GM12872 (cell line): ENCODE data around the gene MTFP1.

Experiments
- TF ChIP-seq, protein P1 (sequence below): IDR thresholded peaks from 3 replicates; pipeline ENCODE4 v1.5.1; 2011; ENCODE audit warnings: low read depth, mild to moderate bottlenecking, low read length, moderate library complexity; ENCODE audit not compliant: insufficient read depth

Gene MTFP1

GRCh38 chr22:30432096-30432495, 6.5 kb downstream of the MTFP1 start:
- TF ChIP-seq, protein P1, sequence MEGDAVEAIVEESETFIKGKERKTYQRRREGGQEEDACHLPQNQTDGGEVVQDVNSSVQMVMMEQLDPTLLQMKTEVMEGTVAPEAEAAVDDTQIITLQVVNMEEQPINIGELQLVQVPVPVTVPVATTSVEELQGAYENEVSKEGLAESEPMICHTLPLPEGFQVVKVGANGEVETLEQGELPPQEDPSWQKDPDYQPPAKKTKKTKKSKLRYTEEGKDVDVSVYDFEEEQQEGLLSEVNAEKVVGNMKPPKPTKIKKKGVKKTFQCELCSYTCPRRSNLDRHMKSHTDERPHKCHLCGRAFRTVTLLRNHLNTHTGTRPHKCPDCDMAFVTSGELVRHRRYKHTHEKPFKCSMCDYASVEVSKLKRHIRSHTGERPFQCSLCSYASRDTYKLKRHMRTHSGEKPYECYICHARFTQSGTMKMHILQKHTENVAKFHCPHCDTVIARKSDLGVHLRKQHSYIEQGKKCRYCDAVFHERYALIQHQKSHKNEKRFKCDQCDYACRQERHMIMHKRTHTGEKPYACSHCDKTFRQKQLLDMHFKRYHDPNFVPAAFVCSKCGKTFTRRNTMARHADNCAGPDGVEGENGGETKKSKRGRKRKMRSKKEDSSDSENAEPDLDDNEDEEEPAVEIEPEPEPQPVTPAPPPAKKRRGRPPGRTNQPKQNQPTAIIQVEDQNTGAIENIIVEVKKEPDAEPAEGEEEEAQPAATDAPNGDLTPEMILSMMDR: no peak

- TF ChIP-seq, protein P1: no peak
Measured at GRCh38 chr22:30432520-30432919, 7.0 kb downstream of the MTFP1 start.

DNA sequence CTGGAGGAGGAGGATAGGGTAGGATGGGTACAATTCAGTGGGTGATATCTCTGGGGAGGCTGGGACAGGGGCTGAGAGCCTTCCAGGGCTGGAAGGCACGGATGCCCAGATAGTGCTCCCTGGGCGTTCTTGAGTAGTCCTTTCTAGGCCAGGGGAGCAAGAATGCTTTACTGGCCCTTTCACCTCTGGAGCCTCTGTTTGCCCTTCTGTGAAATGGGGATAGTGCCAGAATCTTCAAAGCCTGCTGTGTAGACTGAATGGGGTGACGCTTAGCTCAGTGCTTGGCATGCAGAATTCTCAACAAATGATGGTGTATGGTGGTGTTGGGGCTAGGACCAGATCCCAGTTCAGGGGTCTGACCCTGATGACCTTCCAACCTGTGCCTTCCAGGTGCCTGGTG, 7.7 kb downstream of the MTFP1 start:
- TF ChIP-seq, protein P1: no peak

GRCh38 chr22:30433773-30434172, 8.2 kb downstream of the MTFP1 start:
- TF ChIP-seq, protein P1: no peak

GRCh38 chr22:30434843-30435242, 9.3 kb downstream of the MTFP1 start:
- TF ChIP-seq, protein P1: no peak

DNA sequence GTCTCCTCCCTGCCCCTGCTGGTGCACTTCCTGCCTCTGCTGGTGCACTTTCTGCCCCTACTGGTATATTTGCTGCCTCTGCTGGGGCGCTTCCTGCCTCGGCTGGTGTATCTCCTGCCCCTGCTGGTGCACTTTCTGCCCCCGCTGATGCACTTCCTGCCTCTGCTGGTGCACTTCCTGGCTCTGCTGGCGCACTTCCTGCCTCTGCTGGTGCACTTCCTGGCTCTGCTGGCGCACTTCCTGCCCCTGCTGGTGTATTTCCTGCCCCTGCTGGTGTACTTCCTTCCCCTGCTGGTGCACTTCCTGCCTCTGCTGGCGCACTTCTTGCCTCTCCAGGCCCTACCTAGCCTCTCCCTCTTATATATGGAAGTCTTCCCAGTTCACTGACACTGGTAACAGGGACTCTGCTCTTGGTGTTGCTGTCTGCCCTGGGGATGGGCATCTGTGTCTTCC, 10.1 kb downstream of the MTFP1 start:
- TF ChIP-seq, protein P1: peak; percentile 39; the same call in 1 of the 3 replicates

DNA sequence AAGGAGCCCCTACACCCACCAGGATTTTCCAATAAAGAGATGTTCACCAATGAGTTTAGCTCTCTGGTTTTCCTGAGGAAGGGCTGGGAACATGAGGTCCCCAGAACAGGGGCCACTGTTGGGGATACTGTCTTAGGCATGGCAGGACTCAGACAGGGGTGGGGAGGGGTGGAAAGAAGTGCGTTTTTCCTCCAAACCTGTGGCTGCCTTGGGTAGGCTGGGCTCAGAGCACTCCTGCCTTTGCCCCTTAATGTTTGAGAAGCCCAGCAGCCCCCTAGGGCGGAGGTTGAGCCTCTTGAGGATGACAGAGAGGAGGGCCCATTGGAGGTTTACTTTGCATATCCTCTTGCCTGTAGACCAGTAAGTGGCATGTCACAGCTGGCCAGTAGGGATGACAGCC, 10.6 kb downstream of the MTFP1 start:
- TF ChIP-seq, protein P1: no peak
